Activated T-cell treated with anti-CD3 and anti-CD28 coated beads for 1 hour (primary cell): ENCODE results near the gene ABCG4.
"Not testable (repeated sequence)": the region's sequence is repeated elsewhere in the genome, so short reads cannot be mapped to it uniquely, and the experiment has no call there.

Experiments used
- DNase-seq: peaks from one replicate; pipeline ENCODE4 v3.0.0-alpha.2; 2020; ENCODE audit warnings: low read depth

Gene ABCG4

GRCh38 chr11:119184399-119184798, 35.5 kb downstream of the ABCG4 start:
- DNase-seq = not testable (repeated sequence)

- no peak for DNase-seq
These were observed 37.3 kb downstream of the ABCG4 start for GRCh38 chr11:119185981-119186634.

GRCh38 chr11:119187123-119187892, 38.5 kb downstream of the ABCG4 start:
- DNase-seq = no peak

DNA sequence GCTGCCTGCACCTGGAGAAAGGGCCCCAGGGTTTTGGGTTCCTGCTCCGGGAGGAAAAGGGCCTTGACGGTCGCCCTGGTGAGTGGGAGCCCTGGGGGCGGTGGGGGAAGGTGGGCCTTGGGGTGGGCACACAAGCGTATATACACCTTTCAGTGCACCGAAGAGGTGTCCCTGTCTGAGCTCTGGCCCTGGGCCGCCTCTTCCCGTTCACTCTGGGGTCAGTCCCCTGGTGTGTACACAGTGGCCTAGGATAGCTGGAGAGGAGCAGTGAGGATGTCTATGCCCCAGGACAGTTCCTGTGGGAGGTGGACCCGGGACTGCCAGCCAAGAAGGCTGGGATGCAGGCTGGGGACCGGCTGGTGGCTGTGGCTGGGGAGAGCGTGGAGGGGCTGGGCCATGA, 39.2 kb downstream of the ABCG4 start:
- DNase-seq = no peak

DNA sequence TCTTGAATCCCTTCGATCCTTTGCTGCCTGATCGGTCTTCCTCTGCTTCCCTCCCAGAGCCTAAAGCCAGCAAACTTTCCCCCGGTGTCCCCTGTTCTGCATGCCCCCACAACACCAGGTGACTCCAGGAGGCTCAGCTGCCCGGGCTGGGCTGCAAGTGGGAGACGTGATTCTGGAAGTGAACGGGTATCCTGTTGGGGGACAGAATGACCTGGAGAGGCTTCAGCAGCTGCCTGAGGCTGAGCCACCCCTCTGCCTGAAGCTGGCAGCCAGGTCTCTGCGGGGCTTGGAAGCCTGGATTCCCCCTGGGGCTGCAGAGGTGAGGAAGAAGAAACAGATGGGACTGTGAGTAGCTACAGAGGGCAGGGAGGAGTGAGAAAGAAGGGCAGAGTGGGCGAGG, 40.0 kb downstream of the ABCG4 start:
- DNase-seq = no peak

DNA sequence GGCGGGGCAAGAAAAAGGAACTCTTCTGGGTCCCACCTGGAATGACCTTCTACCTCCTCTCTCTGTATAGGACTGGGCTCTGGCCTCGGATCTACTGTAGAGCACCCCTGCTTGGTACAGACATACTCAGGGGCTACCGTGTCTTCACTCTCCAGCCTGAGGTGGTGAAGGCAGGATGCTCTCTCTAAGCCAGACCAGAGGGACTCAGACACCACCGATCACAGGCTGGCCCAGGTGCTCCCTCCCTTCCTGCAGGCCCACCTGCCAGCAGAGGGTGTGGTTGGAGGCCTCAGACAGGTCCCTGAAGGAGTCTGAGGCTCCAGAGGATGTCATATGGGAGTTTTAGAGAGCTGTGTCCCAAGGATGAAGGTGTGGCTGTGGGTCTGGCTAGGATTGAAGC, 40.5 kb downstream of the ABCG4 start:
- DNase-seq = no peak

DNA sequence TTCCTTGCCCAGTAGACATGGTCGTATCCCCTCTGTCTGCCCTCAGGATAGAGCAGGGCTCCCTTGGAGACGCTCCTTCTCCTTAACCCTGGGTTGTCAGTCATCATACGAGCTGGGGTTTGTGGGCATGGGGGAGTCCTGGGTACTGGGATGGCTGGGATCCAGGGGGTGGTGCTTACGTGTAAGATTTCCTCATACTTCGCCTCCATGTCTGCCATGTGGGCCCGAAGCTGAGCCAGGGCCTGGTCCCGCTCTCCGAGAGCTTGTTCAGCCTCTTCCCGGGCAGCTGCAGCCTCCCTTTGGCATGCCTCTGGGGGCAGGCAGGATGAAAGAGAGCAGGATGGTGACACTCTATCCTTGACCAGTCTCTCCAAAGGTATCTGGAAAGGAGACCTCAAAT, 41.7 kb downstream of the ABCG4 start:
- no peak for DNase-seq

GRCh38 chr11:119191265-119191664, 42.4 kb downstream of the ABCG4 start:
- not testable (repeated sequence) for DNase-seq

DNA sequence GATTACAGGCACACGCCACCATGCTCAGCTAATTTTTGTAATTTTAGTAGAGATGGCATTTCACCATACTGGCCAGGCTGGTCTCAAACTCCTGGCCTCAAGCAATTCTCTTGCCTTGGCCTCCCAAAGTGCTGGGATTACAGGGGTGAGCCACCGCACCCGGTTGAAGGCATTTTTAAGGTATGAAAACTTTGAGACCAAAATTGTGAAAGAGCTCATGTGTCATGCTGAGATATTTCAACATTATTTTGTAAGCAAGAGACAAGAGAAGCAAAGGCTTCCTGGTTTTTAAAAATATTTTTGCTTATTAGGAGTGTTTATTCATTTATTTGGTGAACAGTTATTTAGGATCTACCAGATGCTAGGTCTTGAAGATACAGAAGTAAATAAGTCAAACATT, 43.3 kb downstream of the ABCG4 start:
- no peak for DNase-seq

- DNase-seq = no peak
These were observed 44.1 kb downstream of the ABCG4 start for GRCh38 chr11:119193001-119193400.

DNA sequence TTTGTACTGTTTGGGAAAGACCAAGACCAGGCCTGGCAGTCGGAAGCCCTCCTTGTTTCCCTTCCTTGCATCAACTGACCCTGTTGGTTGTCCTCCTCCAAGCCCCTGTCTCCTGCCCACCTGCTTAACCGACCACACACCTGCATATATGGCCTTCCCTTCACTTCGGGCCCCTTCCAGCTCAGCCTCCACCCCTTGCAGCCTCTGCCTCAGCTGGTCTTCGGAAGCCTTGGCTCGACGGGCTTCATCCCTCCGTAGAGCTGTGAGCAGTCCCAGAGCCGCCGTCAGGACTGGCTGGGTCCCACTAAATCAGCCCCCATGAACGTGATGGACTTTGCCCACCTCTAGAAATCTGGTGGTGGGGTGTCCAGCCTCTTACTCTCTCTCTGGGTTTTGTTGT, 44.8 kb downstream of the ABCG4 start:
- DNase-seq = no peak

- DNase-seq = no peak
These were observed 46.1 kb downstream of the ABCG4 start for GRCh38 chr11:119194811-119195440.

GRCh38 chr11:119195680-119196079, 46.8 kb downstream of the ABCG4 start:
- no peak for DNase-seq

GRCh38 chr11:119196833-119197483, 48.1 kb downstream of the ABCG4 start:
- DNase-seq = peak; percentile 56

- DNase-seq = no peak
These were observed 50.1 kb downstream of the ABCG4 start for GRCh38 chr11:119198925-119199324.

- DNase-seq = not testable (repeated sequence)
These were observed 52.4 kb downstream of the ABCG4 start for GRCh38 chr11:119201236-119201635.

GRCh38 chr11:119202554-119202953, 53.7 kb downstream of the ABCG4 start:
- DNase-seq = no peak

- DNase-seq = no peak
These were observed 55.2 kb downstream of the ABCG4 start for GRCh38 chr11:119204066-119204465.

GRCh38 chr11:119205080-119205479, 56.2 kb downstream of the ABCG4 start:
- DNase-seq = no peak

DNA sequence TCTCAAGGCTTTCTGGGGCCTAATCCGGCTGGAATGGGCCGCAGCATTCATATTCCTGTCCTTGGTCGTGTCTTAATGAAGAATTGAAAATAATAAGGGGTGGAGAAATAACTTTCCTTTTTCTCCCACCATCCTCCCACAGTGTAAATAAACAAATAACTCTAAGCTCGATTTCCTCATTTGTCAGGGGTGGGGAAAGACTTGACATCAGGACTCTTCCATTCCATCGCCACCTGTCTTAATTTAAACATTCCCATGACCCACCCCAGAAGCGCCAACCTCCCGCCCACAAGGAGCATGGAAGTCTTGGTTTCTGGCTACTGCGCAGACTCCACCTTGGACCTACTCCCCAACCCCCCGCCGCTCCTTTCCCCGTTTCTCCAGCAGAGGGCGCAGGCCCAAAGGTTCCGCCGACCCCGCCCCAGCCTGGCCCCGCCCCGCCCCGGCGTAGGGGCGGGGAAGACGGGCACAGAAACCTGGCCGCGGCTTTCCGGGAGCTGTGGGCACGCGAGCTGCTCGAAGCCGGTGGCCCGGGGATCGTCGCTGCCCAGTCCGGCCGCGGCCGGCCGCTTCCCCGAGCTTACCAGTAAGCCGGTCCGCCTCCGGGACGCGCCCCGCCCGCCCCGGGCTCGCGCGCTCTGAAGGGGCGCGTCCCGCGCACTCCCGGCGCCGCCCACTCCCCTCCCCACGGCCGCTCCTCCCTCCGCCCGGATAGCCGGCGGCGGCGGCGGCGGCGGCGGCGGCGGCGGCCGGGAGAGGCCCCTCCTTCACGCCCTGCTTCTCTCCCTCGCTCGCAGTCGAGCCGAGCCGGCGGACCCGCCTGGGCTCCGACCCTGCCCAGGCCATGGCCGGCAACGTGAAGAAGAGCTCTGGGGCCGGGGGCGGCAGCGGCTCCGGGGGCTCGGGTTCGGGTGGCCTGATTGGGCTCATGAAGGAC, 57.0 kb downstream of the ABCG4 start, which contains the start of gene CBL:
Gene CBL (plus strand): TSS at position 766 of the 937 bp plus-strand sequence. CDS start 79 bp downstream, at position 845.
- peak; percentile 99 for DNase-seq
